Measurements from ENCODE around the gene NLN. TPM values are rescaled to one million over a fixed set of nuclear protein-coding genes. Genes with fewer than 3 reads are reported as not detected.

The NLN gene
- total RNA-seq, 3 donors from 2014 or later, result 12.8 to 15.7 (median 14.9) TPM

GRCh38 chr5:65693121-65693520 lies 28.9 kb upstream of the NLN start:
- Histone ChIP-seq H3K4me3 (no peak overlapping the region), H3K36me3 (no peaks in the 10 kb centered on the region), H3K9me3 (no peaks in the 10 kb centered on the region), H3K4me1 (no peaks in the 10 kb centered on the region), H3K27me3 (no peaks in the 10 kb centered on the region), H3K27ac (no peak overlapping the region)
- no peak for DNase-seq (ENCODE audit: low spot score in 2 of 2)
- TF ChIP-seq CTCF (IDR thresholded peaks at IDR 0.05) (no peak), POLR2A (IDR thresholded peaks at IDR 0.05) (no peak), POLR2AphosphoS5 (IDR thresholded peaks at IDR 0.05) (no peak)
- intact Hi-C loops (cut with DNase I; ENCODE audit: low total_unique reads), result no loop called here

GRCh38 chr5:65695162-65695755 lies 26.7 kb upstream of the NLN start:
- no peaks in the 10 kb centered on the region for H3K36me3 ChIP-seq
- no peak overlapping the region for H3K27ac ChIP-seq
- no peaks in the 10 kb centered on the region for H3K27me3 ChIP-seq
- TF ChIP-seq POLR2A (IDR thresholded peaks at IDR 0.05), result no peak
- TF ChIP-seq CTCF (IDR thresholded peaks at IDR 0.05), result no peak
- no peak for TF ChIP-seq POLR2AphosphoS5 (IDR thresholded peaks at IDR 0.05)
- H3K4me3 ChIP-seq, result no peak overlapping the region
- no peaks in the 10 kb centered on the region for H3K9me3 ChIP-seq
- no peak for DNase-seq (ENCODE audit: low spot score in 2 of 2)
- intact Hi-C loops (cut with DNase I; ENCODE audit: low total_unique reads), result no loop called here
- H3K4me1 ChIP-seq, result no peaks in the 10 kb centered on the region

GRCh38 chr5:65695896-65696295 lies 26.1 kb upstream of the NLN start:
- H3K27ac ChIP-seq, result no peak overlapping the region
- TF ChIP-seq POLR2A (IDR thresholded peaks at IDR 0.05) (no peak), CTCF (IDR thresholded peaks at IDR 0.05) (no peak), POLR2AphosphoS5 (IDR thresholded peaks at IDR 0.05) (no peak)
- intact Hi-C loops (cut with DNase I; ENCODE audit: low total_unique reads), result no loop called here
- DNase-seq (ENCODE audit: low spot score in 2 of 2), result no peak
- H3K27me3 ChIP-seq, result no peaks in the 10 kb centered on the region
- H3K4me1 ChIP-seq, result no peaks in the 10 kb centered on the region
- no peaks in the 10 kb centered on the region for H3K36me3 ChIP-seq
- no peaks in the 10 kb centered on the region for H3K9me3 ChIP-seq
- no peak overlapping the region for H3K4me3 ChIP-seq

- no peak overlapping the region for H3K27ac ChIP-seq
- no peaks in the 10 kb centered on the region for H3K36me3 ChIP-seq
Measured at GRCh38 chr5:65696892-65697291, 25.1 kb upstream of the NLN start.

GRCh38 chr5:65699338-65699737 lies 22.7 kb upstream of the NLN start:
- Histone ChIP-seq H3K4me1 (no peaks in the 10 kb centered on the region), H3K36me3 (no peaks in the 10 kb centered on the region), H3K4me3 (no peak overlapping the region), H3K9me3 (no peaks in the 10 kb centered on the region), H3K27me3 (no peaks in the 10 kb centered on the region), H3K27ac (no peak overlapping the region)
- no peak for DNase-seq (ENCODE audit: low spot score in 2 of 2)
- intact Hi-C loops (cut with DNase I; ENCODE audit: low total_unique reads), result no loop called here
- TF ChIP-seq POLR2AphosphoS5 (IDR thresholded peaks at IDR 0.05), result no peak
- no peak for TF ChIP-seq POLR2A (IDR thresholded peaks at IDR 0.05)
- TF ChIP-seq CTCF (IDR thresholded peaks at IDR 0.05), result no peak

More at GRCh38 chr5:65696892-65697291, 25.1 kb upstream of the NLN start:
- no peaks in the 10 kb centered on the region for H3K4me1 ChIP-seq
- no peak overlapping the region for H3K4me3 ChIP-seq
- DNase-seq (ENCODE audit: low spot score in 2 of 2), result no peak
- H3K9me3 ChIP-seq, result no peaks in the 10 kb centered on the region
- intact Hi-C loops (cut with DNase I; ENCODE audit: low total_unique reads), result no loop called here
- no peaks in the 10 kb centered on the region for H3K27me3 ChIP-seq
- no peak for TF ChIP-seq POLR2A (IDR thresholded peaks at IDR 0.05)
- TF ChIP-seq POLR2AphosphoS5 (IDR thresholded peaks at IDR 0.05), result no peak
- no peak for TF ChIP-seq CTCF (IDR thresholded peaks at IDR 0.05)

All from breast epithelium (tissue), 4 donors.